Coronary artery (tissue), 2 donors: ENCODE results near the gene TCAF1.

Source experiments
- DNase-seq: peaks from one replicate; pipeline ENCODE4 v3.0.0-alpha.2; 2017; ENCODE audit warnings: low spot score
- H3K27ac ChIP-seq, 2 donors: fragments of 200-600 bp; sonication (generic); one replicate each; pipeline ENCODE4 v1.5.1; 2016 to 2019
- H3K4me3 ChIP-seq: fragments of 200-600 bp; sonication (generic); 2 replicates; pipeline ENCODE4 v1.5.1; 2016; ENCODE audit warnings: mild to moderate bottlenecking, moderate library complexity
- TF ChIP-seq, protein P1 (sequence below): fragments of 200-600 bp; sonication (generic); IDR thresholded peaks from one replicate; pipeline ENCODE4 v1.5.1; 2019; ENCODE audit warnings: antibody characterized with exemption

The TCAF1 gene

DNA sequence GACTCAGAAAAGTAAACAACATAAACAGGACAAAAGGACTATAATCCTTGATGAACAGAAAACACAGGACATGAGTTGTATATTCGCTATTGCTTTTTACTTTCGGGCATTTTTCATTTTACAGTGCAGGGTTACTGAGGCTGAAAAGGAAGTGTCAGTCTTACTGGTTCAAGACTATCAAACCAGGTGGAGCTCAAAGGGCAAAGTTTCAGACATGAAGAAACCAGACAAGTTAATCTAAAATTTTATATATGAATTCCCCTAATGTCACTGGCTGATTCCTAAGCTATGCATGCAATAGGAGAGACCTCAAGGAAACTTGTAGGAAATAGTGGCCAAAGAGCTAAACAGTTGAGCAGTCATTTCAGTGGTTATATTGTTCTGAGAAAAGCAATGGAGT is 11.4 kb downstream of the TCAF1 start:
- TF ChIP-seq, protein P1, sequence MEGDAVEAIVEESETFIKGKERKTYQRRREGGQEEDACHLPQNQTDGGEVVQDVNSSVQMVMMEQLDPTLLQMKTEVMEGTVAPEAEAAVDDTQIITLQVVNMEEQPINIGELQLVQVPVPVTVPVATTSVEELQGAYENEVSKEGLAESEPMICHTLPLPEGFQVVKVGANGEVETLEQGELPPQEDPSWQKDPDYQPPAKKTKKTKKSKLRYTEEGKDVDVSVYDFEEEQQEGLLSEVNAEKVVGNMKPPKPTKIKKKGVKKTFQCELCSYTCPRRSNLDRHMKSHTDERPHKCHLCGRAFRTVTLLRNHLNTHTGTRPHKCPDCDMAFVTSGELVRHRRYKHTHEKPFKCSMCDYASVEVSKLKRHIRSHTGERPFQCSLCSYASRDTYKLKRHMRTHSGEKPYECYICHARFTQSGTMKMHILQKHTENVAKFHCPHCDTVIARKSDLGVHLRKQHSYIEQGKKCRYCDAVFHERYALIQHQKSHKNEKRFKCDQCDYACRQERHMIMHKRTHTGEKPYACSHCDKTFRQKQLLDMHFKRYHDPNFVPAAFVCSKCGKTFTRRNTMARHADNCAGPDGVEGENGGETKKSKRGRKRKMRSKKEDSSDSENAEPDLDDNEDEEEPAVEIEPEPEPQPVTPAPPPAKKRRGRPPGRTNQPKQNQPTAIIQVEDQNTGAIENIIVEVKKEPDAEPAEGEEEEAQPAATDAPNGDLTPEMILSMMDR: no peak

GRCh38 chr7:143889068-143889467 is 12.9 kb downstream of the TCAF1 start:
- Histone ChIP-seq H3K4me3 (no peak overlapping the region), H3K27ac (no peak overlapping the region)
- TF ChIP-seq, protein P1: no peak
- DNase-seq: no peak

More for the DNA sequence above, 11.4 kb downstream of the TCAF1 start:
- no peak overlapping the region for H3K4me3 ChIP-seq
- no peak overlapping the region for H3K27ac ChIP-seq
- DNase-seq: no peak

DNA sequence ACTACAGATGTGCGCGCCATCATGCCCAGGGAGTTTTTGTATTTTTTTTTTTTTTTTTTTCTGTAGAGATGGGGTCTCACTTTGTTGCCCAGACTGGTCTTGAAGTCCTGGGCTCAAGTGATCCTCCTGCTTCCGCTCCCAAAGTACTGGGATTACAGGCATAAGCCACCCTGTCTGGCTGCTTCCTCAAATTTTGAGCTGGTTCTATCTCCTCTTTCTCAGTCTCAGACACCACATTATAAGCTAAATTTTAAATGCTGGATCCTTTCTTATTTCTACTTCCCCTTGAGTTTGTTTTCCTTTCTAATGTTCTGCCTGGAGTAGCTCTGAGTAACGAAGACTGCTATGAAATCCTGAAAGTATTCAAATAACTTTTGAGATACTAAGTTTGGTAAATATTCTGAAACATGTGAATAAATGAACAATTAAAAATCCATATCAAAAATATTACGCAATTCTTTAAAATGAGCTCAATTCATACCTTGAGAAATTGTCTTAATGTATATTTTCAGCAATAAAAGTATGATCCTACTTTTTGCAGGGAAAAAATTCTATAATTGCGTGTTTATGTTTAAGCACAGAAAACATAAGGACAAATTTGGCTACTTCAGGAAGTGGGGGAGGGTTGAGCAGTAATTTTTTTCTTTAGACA is 15.0 kb downstream of the TCAF1 start:
- Histone ChIP-seq H3K27ac (no peak overlapping the region), H3K4me3 (no peak overlapping the region)
- TF ChIP-seq, protein P1: no peak
- no peak for DNase-seq

- DNase-seq: no peak
- Histone ChIP-seq H3K27ac (no peak overlapping the region), H3K4me3 (no peak overlapping the region)
- TF ChIP-seq, protein P1: no peak
Measured at GRCh38 chr7:143885951-143886350, 16.0 kb downstream of the TCAF1 start.

DNA sequence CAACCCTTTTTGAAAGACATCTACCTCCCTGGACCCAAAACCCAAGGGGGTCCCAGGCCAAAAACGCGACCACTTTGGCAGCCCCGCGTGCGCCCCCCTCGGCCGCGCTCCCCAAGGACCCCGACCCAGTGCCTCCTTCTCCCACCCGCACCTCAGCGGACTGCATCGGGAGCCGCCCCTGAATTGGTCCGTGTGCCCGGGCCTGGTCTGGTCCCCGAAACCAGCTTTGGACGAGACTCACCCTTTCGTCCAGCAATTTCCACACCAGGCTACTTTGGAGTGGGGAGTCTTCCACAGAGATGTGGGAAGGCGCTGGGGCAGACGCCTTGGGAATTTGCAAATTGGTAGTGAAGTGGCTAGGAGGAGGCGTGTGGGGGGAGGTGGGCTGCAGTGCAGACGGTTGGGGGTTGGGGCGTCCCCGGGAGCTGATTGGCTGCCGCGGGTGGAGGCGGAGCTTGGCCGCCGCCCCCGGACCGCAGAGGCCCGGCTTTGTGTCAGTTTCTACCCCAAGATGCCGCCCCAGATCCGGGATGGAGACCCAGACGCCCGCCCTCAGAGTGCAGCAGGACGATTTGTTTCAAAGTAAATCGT is 16.9 kb downstream of the TCAF1 start:
- Histone ChIP-seq H3K27ac (no peak overlapping the region), H3K4me3 (peak overlapping the region; percentile 64)
- TF ChIP-seq, protein P1: no peak
- no peak for DNase-seq

- peak overlapping the region; percentile 64 for H3K4me3 ChIP-seq
- no peak overlapping the region for H3K27ac ChIP-seq
- TF ChIP-seq, protein P1: no peak
- no peak for DNase-seq
Measured at GRCh38 chr7:143884241-143884968, 17.6 kb downstream of the TCAF1 start.
